WTC11 (cell line): ENCODE data around the gene KCNA5. TPM values are rescaled to one million over a fixed set of nuclear protein-coding genes. Genes with fewer than 3 reads are reported as not detected.

ENCODE experiments used
- ATAC-seq: fragments of 200-7000 bp; cut with Tn5 transposase; 2 replicates; pipeline ENCODE4 v1.10.0; 2021; ENCODE audit warnings: mild to moderate bottlenecking, moderate library complexity
- CTCF ChIA-PET: fragments of 300-600 bp; sonication (Branson Sonifier 250); formaldehyde crosslinking; loops from one replicate; lab custom pipeline; 2021; ENCODE audit warnings: antibody characterized with exemption; lab: Charles Lee
- POLR2A ChIA-PET: fragments of 350-600 bp; sonication (Branson Sonifier 250); formaldehyde crosslinking; loops from one replicate; lab custom pipeline; 2021; ENCODE audit warnings: antibody characterized with exemption; lab: Charles Lee
- DNase-seq: peaks from one replicate; pipeline ENCODE4 v3.0.0; 2021; ENCODE audit warnings: low spot score
- H3K27ac Mint-ChIP-seq: 2 replicates; pipeline ENCODE4 v1.8.0; 2021; ENCODE audit warnings: mixed read lengths
- H3K27me3 Mint-ChIP-seq: 2 replicates; pipeline ENCODE4 v1.8.0; 2021; ENCODE audit warnings: low read depth, mild to moderate bottlenecking, moderate library complexity, mixed read lengths
- H3K36me3 Mint-ChIP-seq: 2 replicates; pipeline ENCODE4 v1.8.0; 2021; ENCODE audit warnings: mixed read lengths
- H3K4me1 Mint-ChIP-seq: 2 replicates; pipeline ENCODE4 v1.8.0; 2022; ENCODE audit warnings: mixed read lengths
- H3K4me3 Mint-ChIP-seq: 2 replicates; pipeline ENCODE4 v1.8.0; 2021; ENCODE audit warnings: mild to moderate bottlenecking, moderate library complexity, mixed read lengths
- H3K9me3 Mint-ChIP-seq: 2 replicates; pipeline ENCODE4 v1.8.0; 2021; ENCODE audit warnings: mixed read lengths
- CBFB ChIP-seq: sonication (generic); formaldehyde crosslinking; IDR thresholded peaks from 2 replicates; pipeline ENCODE4 v1.8.1; 2022; ENCODE audit warnings: mild to moderate bottlenecking, low read depth, missing genetic modification reagents
- EMX1 ChIP-seq: fragments of 250-450 bp; sonication (Bioruptor Pico); IDR thresholded peaks from 2 replicates; pipeline ENCODE4 v1.8.0; 2021; ENCODE audit warnings: mild to moderate bottlenecking
- FOXJ3 ChIP-seq: sonication (generic); formaldehyde crosslinking; IDR thresholded peaks from 2 replicates; pipeline ENCODE4 v1.9.0; 2021; ENCODE audit warnings: missing genetic modification reagents, mild to moderate bottlenecking, borderline replicate concordance
- GTF2I ChIP-seq: fragments of 250-450 bp; sonication (Bioruptor Pico); conservative IDR thresholded peaks from 2 replicates; pipeline ENCODE4 v1.4.0; 2021; ENCODE audit warnings: mild to moderate bottlenecking
- SMAD3 ChIP-seq: sonication (generic); formaldehyde crosslinking; IDR thresholded peaks from 2 replicates; pipeline ENCODE4 v1.8.0; 2022; ENCODE audit warnings: missing genetic modification reagents, mild to moderate bottlenecking, borderline replicate concordance
- TEAD4 ChIP-seq: sonication (generic); formaldehyde crosslinking; IDR thresholded peaks from 2 replicates; pipeline ENCODE4 v1.8.0; 2022; ENCODE audit warnings: mild to moderate bottlenecking, missing genetic modification reagents
- total RNA-seq: library from RNA; stranded (reverse); gene quantifications from 3 replicates; pipeline ENCODE4 v1.2.3, GENCODE V29; 2021
- TF ChIP-seq, protein P1 (sequence below): sonication (generic); formaldehyde crosslinking; IDR thresholded peaks from 2 replicates; pipeline ENCODE4 v1.8.0; 2023; ENCODE audit warnings: mild to moderate bottlenecking, missing genetic modification reagents
- TF ChIP-seq, protein P2 (sequence below): sonication (generic); formaldehyde crosslinking; IDR thresholded peaks from 2 replicates; pipeline ENCODE4 v1.8.0; 2022; ENCODE audit warnings: missing genetic modification reagents
- TF ChIP-seq, protein P3 (sequence below): sonication (generic); formaldehyde crosslinking; IDR thresholded peaks from 2 replicates; pipeline ENCODE4 v1.8.1; 2022; ENCODE audit warnings: mild to moderate bottlenecking, missing genetic modification reagents, moderate library complexity, borderline replicate concordance

The KCNA5 gene
- total RNA-seq, 1 experiment from 2014 or later, result 0.22 TPM

DNA sequence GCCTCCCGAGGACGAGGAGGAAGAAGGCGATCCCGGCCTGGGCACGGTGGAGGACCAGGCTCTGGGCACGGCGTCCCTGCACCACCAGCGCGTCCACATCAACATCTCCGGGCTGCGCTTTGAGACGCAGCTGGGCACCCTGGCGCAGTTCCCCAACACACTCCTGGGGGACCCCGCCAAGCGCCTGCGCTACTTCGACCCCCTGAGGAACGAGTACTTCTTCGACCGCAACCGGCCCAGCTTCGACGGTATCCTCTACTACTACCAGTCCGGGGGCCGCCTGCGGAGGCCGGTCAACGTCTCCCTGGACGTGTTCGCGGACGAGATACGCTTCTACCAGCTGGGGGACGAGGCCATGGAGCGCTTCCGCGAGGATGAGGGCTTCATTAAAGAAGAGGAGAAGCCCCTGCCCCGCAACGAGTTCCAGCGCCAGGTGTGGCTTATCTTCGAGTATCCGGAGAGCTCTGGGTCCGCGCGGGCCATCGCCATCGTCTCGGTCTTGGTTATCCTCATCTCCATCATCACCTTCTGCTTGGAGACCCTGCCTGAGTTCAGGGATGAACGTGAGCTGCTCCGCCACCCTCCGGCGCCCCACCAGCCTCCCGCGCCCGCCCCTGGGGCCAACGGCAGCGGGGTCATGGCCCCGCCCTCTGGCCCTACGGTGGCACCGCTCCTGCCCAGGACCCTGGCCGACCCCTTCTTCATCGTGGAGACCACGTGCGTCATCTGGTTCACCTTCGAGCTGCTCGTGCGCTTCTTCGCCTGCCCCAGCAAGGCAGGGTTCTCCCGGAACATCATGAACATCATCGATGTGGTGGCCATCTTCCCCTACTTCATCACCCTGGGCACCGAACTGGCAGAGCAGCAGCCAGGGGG lies 979 bp downstream of the KCNA5 start:
- ChIA-PET POLR2A (no interaction called here), CTCF (interaction anchor here (1.0 to 2.1 kb wide), 9 partner anchors 10 to 196 kb away, joined by 3 to 11 read pairs (median 4); no protein-coding TSS in a partner anchor)
- TF ChIP-seq GTF2I (CRISPR knock-in tag) (no peak), FOXJ3 (CRISPR knock-in tag) (no peak)
- TF ChIP-seq, protein P1, sequence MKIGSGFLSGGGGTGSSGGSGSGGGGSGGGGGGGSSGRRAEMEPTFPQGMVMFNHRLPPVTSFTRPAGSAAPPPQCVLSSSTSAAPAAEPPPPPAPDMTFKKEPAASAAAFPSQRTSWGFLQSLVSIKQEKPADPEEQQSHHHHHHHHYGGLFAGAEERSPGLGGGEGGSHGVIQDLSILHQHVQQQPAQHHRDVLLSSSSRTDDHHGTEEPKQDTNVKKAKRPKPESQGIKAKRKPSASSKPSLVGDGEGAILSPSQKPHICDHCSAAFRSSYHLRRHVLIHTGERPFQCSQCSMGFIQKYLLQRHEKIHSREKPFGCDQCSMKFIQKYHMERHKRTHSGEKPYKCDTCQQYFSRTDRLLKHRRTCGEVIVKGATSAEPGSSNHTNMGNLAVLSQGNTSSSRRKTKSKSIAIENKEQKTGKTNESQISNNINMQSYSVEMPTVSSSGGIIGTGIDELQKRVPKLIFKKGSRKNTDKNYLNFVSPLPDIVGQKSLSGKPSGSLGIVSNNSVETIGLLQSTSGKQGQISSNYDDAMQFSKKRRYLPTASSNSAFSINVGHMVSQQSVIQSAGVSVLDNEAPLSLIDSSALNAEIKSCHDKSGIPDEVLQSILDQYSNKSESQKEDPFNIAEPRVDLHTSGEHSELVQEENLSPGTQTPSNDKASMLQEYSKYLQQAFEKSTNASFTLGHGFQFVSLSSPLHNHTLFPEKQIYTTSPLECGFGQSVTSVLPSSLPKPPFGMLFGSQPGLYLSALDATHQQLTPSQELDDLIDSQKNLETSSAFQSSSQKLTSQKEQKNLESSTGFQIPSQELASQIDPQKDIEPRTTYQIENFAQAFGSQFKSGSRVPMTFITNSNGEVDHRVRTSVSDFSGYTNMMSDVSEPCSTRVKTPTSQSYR (CRISPR knock-in tag), result no peak
- TF ChIP-seq, protein P2, sequence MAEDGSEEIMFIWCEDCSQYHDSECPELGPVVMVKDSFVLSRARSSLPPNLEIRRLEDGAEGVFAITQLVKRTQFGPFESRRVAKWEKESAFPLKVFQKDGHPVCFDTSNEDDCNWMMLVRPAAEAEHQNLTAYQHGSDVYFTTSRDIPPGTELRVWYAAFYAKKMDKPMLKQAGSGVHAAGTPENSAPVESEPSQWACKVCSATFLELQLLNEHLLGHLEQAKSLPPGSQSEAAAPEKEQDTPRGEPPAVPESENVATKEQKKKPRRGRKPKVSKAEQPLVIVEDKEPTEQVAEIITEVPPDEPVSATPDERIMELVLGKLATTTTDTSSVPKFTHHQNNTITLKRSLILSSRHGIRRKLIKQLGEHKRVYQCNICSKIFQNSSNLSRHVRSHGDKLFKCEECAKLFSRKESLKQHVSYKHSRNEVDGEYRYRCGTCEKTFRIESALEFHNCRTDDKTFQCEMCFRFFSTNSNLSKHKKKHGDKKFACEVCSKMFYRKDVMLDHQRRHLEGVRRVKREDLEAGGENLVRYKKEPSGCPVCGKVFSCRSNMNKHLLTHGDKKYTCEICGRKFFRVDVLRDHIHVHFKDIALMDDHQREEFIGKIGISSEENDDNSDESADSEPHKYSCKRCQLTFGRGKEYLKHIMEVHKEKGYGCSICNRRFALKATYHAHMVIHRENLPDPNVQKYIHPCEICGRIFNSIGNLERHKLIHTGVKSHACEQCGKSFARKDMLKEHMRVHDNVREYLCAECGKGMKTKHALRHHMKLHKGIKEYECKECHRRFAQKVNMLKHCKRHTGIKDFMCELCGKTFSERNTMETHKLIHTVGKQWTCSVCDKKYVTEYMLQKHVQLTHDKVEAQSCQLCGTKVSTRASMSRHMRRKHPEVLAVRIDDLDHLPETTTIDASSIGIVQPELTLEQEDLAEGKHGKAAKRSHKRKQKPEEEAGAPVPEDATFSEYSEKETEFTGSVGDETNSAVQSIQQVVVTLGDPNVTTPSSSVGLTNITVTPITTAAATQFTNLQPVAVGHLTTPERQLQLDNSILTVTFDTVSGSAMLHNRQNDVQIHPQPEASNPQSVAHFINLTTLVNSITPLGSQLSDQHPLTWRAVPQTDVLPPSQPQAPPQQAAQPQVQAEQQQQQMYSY (CRISPR knock-in tag), result peak; percentile 42; the same call in 1 of the 2 replicates
- ATAC-seq (no peak), DNase-seq (no peak)
- Mint-ChIP-seq H3K27ac (no peak overlapping the region), H3K27me3 (peaks cover 69% of the 10 kb centered on the region), H3K9me3 (0 out of 2 replicates have a peak, but pooled peaks cover 5% of the 10 kb centered on the region), H3K4me3 (peak overlapping the region; percentile 53), H3K36me3 (peaks cover 5% of the 10 kb centered on the region; the same call in 1 of the 2 replicates), H3K4me1 (peaks cover 5% of the 10 kb centered on the region)

DNA sequence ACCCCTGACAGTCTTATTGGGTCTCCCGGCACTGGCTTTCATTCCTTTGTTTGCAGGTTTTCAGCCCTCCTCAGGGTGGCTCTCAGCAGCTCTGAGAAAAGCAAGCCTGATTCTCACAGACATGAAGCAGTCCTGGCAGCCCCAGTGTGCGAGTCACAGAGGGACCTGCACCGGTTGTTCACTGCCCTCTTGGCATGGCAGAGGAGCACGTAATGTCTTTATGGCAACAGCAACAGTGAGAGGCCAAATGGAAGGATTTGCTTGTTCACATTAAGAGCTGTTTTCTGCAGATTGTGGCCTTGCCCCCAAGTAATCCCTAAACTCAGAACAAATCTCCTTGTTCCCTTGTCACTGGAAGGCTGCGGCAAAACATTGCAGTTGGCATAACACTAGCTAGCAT lies 3.4 kb downstream of the KCNA5 start:
- no peak for DNase-seq
- H3K4me3 Mint-ChIP-seq, result no peak overlapping the region
- H3K27ac Mint-ChIP-seq, result no peak overlapping the region
- CTCF ChIA-PET, result interaction anchor here (0.5 to 1.7 kb wide), 7 partner anchors 13 to 718 kb away, joined by 3 to 7 read pairs (median 4); no protein-coding TSS in a partner anchor
- H3K27me3 Mint-ChIP-seq, result peaks cover 54% of the 10 kb centered on the region
- H3K36me3 Mint-ChIP-seq, result peaks cover 5% of the 10 kb centered on the region; the same call in 1 of the 2 replicates
- no peak for TF ChIP-seq EMX1 (CRISPR knock-in tag)
- POLR2A ChIA-PET, result no interaction called here
- 0 out of 2 replicates have a peak, but pooled peaks cover 5% of the 10 kb centered on the region for H3K9me3 Mint-ChIP-seq
- ATAC-seq, result peak; percentile 12
- peaks cover 5% of the 10 kb centered on the region for H3K4me1 Mint-ChIP-seq

GRCh38 chr12:5047729-5048128 lies 4.0 kb downstream of the KCNA5 start:
- H3K9me3 Mint-ChIP-seq, result 0 out of 2 replicates have a peak, but pooled peaks cover 5% of the 10 kb centered on the region
- ChIA-PET POLR2A (no interaction called here), CTCF (interaction anchor here (0.9 to 1.7 kb wide), 4 partner anchors 12 to 192 kb away, joined by 3 to 7 read pairs (median 4); no protein-coding TSS in a partner anchor)
- H3K4me3 Mint-ChIP-seq, result no peak overlapping the region
- H3K27ac Mint-ChIP-seq, result no peak overlapping the region
- H3K27me3 Mint-ChIP-seq, result peaks cover 47% of the 10 kb centered on the region
- DNase-seq (no peak), ATAC-seq (no peak)
- H3K36me3 Mint-ChIP-seq, result peaks cover 5% of the 10 kb centered on the region; the same call in 1 of the 2 replicates
- TF ChIP-seq SMAD3 (CRISPR knock-in tag) (no peak), CBFB (CRISPR knock-in tag) (no peak), TEAD4 (CRISPR knock-in tag) (no peak)
- TF ChIP-seq, protein P3, sequence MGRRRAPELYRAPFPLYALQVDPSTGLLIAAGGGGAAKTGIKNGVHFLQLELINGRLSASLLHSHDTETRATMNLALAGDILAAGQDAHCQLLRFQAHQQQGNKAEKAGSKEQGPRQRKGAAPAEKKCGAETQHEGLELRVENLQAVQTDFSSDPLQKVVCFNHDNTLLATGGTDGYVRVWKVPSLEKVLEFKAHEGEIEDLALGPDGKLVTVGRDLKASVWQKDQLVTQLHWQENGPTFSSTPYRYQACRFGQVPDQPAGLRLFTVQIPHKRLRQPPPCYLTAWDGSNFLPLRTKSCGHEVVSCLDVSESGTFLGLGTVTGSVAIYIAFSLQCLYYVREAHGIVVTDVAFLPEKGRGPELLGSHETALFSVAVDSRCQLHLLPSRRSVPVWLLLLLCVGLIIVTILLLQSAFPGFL (CRISPR knock-in tag), result no peak
- H3K4me1 Mint-ChIP-seq, result peaks cover 5% of the 10 kb centered on the region
